ENCODE measurements around the gene ATOX1.

DNA sequence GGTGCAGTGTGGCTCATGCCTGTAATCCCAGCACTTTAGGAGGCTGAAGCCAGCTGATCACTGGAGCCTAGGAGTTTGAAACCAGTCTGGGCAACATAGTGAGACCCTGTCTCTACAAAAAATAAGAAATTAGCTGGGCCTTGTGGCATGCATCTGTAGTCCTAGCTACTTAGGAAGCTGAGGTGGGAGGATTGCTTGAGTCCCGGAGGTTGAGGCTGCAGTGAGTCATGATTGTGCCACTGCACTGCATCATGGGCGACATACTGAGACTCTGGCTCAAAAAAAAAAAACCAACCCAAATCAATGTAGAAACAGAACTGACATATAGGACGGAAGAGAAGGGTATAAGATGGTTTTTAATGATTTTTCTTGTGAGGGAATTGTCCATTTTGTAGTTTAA lies 41.0 kb upstream of the ATOX1 start:
- no peak for TF ChIP-seq GATA3 (IDR thresholded peaks at IDR 0.05; ENCODE audit: low read depth, low read length)
- TF ChIP-seq GATA2 (IDR thresholded peaks at IDR 0.05; ENCODE audit: low read depth, low read length), result no peak

Data from SH-SY5Y (cell line).